HG03175 (cell line): ENCODE results near the gene TLR9.
A peak's percentile ranks its signal among the peaks of the same experiment; 100 is the strongest.
"Not testable (repeated sequence)": the region's sequence is repeated elsewhere in the genome, so short reads cannot be mapped to it uniquely, and the experiment has no call there.

Source experiments
- ATAC-seq: cut with Tn5 transposase; IDR thresholded peaks from one replicate; pipeline ENCODE4 v1.9.1; 2021; ENCODE audit warnings: mild to moderate bottlenecking, moderate library complexity; ENCODE audit not compliant: unreplicated experiment

TLR9 gene, protein sequence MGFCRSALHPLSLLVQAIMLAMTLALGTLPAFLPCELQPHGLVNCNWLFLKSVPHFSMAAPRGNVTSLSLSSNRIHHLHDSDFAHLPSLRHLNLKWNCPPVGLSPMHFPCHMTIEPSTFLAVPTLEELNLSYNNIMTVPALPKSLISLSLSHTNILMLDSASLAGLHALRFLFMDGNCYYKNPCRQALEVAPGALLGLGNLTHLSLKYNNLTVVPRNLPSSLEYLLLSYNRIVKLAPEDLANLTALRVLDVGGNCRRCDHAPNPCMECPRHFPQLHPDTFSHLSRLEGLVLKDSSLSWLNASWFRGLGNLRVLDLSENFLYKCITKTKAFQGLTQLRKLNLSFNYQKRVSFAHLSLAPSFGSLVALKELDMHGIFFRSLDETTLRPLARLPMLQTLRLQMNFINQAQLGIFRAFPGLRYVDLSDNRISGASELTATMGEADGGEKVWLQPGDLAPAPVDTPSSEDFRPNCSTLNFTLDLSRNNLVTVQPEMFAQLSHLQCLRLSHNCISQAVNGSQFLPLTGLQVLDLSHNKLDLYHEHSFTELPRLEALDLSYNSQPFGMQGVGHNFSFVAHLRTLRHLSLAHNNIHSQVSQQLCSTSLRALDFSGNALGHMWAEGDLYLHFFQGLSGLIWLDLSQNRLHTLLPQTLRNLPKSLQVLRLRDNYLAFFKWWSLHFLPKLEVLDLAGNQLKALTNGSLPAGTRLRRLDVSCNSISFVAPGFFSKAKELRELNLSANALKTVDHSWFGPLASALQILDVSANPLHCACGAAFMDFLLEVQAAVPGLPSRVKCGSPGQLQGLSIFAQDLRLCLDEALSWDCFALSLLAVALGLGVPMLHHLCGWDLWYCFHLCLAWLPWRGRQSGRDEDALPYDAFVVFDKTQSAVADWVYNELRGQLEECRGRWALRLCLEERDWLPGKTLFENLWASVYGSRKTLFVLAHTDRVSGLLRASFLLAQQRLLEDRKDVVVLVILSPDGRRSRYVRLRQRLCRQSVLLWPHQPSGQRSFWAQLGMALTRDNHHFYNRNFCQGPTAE

DNA sequence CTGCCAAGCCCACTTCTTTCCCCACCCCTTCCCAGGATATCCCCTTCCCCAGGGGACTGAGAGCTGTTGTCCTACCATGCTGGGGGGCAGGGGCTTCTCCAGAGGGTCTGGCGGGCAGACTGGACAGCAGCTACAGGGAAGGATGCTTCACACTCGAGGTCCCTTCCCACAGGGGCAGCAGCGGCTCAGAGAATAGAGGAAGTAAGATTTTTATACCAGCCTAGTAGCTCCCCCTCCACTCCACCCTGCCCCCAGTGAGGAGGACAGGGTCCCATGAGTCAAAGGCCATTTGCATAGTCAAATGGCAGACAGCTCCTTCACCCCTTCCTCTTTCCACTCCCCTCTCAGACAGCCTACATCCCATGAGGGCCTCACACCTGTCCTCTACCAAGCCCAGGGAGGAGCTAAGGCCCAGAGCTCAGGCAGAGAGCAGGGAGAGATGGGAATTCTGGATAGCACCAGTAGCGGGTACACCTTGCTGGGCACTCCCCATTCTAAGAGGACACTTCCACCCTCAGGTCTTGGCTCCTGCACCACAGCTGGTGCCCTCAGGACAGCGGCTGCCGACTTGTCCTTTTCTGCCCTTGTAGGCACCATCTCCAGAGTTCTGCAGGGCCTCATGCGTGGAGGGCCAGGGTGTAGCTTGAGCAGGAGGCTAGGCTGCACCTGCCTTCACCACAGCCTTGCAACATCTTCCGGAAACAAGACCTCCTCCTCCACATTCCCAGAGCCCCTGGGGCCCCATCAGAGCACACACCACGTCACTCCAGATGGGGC lies at the start of gene TLR9:
TLR9 (minus strand) TSS at position 194 of the 777 bp plus-strand sequence; CDS start at position 78, 116 bp downstream.
- ATAC-seq, result peak; percentile 83

DNA sequence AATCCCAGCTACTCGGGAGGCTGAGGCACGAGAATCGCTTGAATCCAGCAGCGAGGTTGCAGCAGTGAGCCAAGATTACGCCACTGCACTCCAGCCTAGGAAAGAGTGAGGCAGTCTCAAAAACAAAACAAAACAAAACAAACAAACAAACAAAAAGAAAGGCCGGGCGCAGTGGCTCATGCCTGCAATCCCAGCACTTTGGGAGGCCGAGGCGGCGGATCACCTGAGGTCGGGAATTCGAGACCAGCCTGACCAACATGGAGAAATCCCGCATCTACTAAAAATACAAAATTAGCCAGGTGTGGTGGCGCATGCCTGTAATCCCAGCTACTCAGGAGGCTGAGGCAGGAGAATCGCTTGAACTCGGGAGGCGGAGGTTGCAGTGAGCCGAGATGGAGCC lies 49.3 kb upstream of the TLR9 start:
- not testable (repeated sequence) for ATAC-seq

DNA sequence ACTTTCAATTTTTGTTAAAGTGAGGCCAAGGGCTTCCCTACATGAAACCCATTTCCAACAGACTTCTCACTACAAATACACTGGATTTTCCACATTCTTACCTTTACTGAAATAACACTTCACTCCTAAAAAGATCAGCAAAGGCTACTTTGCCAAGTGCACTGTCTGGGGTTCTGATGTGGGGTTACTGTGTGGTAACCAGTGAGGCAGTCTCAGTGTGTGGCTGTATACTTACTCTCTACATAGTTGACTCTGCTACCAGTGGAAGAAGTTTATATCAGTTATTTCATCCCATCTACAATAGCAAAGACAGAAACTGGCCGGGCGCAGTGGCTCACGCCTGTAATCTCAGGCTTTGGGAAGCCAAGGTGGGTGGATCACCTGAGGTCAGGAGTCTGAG lies 47.4 kb upstream of the TLR9 start:
- ATAC-seq, result no peak

DNA sequence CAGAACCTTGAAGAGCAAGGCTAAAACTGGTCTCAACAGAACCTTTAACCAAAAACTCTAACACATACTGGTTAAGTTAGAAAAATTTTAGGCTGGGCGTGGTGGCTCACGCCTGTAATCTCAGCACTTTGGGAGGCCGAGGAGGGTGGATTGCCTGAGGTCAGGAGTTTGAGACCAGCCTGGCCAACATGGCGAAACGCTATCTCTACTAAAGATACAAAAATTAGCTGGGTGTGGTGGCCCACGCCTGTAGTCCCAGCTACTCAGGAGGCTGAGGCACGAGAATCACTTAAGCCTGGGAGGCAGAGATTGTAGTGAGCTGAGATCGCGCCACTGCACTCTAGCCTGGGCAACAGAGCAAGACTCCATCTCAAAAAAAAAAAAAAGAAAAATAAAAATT lies 46.7 kb upstream of the TLR9 start:
- not testable (repeated sequence) for ATAC-seq

DNA sequence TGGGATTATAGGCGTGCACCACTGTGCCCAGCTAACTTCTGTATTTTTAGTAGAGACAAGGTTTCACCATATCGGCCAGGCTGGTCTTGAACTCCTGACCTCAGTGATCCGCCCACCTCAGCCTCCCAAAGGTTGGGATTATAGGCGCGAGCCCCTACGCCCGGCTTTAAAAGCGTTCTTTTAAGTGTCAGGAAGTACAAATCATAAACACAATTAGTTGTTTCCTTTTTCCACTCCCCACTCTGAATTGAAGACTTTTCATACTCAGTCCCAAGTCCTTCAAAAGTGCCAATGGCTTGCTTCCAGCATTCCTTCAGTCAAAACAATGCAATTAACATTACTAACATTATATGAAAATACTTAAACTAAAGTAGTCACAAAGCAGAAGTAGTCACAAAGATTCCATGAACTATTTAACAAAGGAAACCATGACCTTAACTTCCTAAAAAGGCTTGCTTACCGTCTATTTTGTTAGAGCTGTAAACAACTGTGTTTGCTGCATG lies 44.9 kb upstream of the TLR9 start:
- no peak for ATAC-seq

DNA sequence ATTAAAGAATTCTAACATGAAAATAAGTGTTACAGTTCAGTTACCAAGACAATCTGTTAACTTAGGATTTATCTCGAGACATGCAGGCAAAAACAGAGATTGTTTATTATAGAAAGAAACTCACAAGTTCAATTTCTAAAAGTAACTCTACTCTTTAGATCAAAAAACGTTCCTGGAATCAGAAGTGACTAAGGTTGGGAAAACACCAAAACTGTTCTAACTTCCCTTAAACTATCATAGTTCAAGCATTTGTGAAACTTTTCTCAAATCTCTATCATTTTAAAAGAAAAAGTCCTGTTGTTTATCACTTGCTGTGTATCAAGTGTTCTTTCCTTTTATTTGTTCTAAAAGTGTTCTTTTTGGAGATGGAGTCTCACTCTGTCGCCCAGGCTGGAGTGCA lies 44.3 kb upstream of the TLR9 start:
- ATAC-seq, result no peak

DNA sequence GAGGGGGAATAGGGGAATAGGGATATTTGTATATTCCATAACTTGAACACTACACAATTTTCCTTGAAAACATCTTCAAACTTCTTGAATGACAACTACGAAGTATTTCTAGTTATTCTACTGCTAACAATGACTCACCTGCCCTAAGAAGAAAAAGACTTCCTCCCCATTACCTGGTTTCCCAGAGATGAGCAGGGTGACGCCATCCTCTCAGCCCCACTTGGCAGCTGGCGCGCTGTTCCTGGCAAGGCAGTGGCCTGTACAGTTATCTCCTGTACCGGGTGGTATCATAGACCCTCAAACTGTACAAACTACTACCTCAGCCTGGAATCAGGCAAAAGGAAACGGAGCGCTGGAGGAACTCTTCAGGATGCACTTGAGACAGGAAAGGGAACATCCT lies 42.6 kb upstream of the TLR9 start:
- no peak for ATAC-seq

DNA sequence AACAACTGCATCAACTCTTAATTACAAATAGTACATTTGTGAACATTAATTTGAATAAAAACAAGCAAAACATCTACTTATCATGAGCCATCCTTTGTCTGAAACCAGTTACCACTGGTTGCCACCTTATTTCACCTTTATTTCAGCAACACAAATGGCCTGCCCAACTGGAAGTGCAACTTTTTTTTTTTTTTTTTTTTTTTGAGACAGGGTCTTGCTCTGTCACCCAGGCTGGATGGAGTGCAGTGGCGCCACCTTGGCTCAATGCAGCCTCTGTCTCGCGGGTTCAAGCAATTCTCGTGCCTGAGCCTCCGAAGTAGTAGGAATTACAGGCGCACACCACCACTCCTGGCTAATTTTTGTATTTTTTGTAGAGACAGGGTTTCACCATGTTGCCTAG lies 39.9 kb upstream of the TLR9 start:
- no peak for ATAC-seq

DNA sequence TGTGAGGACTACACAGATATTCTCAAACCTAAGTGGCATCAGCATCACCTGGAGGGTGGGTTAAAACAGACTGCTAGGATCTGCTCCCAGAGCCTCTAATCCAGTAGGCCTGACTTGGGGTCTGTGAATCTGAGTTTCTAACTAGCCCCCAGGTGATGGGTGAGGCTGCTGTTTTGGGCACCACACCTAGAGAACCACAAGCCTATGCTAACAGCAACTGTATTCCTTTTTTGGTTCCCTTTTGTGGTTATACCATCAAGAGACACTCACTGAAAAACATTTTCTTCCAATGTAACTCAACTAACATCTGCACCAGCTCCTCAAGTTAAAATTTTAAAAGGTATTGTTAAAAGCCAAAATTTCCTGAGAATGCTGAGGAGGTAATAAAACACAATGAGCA lies 37.0 kb upstream of the TLR9 start:
- no peak for ATAC-seq

DNA sequence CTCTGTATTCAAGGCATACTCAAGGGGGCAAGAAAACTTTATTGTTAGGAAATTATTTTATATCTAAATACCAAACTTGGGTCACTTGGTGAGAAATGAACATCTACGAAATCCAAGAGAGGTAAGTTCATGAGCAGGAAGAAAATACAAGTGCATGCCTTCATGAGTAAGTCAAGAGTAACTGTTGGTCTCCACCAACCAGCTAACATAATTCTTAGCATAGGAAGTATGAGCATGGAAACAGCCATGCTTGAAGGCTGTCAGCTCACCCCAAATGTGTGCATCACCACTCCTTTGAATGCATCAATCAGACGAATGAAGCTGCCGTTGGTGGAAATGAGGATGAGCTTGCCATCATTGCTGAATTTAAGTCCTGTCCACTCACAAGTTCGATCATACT lies 34.0 kb upstream of the TLR9 start:
- no peak for ATAC-seq

DNA sequence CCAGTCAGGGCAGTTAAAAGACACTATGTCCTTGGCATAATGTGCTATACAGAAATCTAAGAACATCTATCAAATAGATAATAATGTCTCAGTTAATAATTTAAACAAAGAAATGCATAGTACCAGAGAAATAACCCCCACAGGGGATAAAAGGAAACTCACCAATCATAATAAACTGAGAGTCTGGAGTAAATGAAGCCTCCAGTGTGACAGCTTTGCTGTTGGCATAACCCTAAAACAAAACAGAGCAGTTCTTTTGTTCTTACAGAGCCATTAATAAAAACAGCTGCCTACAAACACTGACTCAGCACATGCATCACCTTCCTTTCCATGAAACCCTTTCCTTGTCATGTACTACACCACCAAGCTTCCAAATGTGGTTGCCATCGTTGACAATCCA lies 33.6 kb upstream of the TLR9 start:
- ATAC-seq, result no peak

DNA sequence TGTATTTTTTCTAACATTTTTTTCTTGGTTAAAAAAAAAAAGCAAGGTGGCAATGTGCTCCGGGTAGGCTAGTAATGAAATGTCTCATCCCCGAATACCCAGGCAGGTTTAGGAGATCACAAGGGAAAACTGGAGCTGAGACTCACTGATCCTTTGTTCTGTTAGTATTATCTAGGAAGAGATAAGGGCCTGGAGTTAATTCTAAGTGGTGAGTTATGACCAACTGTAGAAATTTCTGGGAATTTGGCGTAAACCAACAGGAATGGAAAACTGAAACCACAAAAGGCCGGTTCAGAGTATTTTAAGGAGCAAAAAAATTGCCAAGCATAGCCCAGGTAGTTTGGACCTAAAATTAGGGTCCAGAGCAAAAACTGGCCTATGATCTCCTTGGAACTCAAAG lies 32.5 kb upstream of the TLR9 start:
- no peak for ATAC-seq

DNA sequence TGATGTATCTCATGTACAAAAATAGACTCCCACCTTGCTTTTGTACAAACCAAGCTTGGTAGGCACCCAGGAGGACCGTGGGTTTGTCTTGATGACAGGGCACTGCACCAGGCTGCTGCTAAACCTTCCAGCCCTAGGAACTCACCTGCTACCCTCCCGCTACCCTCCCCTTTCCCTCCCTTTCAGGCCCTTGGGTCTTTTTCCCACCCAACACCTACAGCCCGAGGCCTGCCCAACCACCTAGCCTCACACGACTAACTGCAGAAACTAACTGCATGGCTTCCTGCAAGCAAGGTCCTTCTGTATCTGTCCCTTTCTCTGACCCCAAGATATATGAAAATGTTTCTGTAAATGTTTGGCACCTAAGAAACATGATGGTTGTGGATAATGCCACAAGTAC lies 31.2 kb upstream of the TLR9 start:
- ATAC-seq, result no peak

DNA sequence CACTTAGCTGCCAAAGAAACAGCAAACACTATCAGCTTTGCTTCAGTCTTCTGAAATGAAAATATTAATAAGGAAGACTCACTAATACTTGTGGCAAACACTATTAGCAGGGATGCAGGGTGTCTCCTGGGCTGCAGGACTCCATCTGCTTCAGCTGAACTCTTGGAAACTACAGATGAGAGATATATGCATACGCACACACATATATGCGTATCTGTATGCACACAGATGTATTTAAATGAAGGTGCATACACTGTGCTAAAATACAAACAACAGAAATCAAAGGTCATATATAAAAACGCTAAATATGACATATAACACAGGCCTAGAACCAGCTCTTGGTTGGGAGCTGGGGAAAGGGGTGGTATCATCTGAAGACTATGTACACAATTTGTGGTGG lies 30.7 kb upstream of the TLR9 start:
- ATAC-seq, result no peak

DNA sequence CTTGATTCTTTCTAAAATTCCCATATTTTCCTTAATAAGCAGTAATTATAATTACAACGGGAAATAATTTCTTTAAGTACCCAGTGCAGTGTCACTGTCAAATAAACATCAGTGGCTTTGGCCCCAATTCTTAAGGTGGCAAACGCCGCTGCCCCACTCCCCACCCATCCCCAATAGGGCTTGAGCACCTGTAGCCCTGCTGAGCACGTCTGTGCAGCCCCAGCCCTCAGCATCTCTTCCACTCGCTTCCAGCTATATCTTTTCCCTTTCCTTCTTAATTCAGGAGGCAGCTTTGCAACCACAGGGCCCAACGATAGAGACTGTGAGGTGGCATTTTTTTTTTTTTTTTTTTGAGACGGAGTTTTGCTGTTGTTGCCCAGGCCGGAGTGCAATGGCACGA lies 29.2 kb upstream of the TLR9 start:
- ATAC-seq, result no peak

DNA sequence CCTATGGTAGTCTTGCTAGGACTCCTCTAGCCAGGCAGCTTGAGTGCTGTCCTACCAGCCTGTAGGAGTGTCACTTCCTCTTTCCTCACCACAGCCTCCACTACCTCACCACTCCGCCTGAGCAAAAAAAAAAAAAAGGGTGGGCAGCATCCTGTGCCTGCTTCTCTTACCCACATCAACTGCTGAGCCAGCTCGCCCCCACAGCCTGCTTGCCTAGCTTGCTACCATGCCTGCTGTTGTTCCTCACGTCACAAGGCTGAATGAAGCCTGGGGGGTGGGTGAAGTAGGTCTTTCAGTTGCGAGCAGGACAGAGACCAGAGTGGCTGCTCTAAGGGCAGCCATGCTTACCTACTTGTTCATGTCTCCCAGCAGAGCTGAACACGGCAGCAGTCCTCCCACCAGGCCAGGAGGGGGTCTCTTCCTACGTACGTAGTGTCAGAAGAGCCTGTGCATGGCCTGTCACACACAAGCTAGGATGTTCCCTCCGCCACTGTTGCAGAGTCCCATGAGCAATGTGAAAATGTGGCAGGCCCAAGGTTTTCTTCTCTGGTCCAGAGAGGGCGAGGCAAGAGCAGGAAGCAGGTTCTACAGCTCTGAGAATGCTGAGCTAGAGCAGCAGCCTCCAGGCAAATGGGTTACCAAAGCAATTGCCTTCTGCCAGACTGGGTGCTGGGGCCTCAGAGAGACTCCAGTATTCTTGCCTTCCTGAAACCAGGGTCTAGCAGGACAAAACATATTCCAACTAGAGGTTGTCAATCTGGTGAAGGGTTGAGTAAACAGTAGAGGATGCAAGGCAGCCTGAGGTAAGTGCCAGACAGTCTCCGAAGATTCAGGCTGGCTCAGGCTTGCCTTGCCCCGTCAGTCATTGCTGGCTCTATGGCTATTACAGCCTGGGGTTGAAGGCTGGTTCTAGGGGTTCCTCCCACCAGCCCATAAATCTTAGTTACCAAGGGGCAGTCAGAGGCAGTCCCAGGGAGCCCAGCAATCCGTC lies 28.2 kb upstream of the TLR9 start:
- peak; percentile 95 for ATAC-seq

DNA sequence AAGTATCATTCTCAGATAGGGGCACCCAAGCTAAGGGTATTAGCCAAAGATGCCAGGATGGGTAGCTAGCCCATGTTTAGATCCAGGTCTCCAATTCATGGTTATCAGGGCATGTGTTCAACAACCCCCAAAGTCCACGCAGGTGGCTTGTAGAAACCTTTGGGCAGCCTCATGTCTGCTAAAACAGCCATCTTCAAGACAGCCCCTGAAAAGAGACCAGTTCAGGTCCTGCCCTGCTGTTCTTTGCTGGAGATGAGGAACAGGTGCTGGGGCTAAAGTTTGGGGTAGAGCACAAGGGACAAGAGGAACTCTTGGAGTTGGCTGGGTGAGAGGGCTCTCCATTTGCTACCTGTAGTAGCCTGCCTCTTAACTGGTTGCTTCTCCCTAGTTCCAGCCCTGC lies 24.7 kb upstream of the TLR9 start:
- ATAC-seq, result no peak

DNA sequence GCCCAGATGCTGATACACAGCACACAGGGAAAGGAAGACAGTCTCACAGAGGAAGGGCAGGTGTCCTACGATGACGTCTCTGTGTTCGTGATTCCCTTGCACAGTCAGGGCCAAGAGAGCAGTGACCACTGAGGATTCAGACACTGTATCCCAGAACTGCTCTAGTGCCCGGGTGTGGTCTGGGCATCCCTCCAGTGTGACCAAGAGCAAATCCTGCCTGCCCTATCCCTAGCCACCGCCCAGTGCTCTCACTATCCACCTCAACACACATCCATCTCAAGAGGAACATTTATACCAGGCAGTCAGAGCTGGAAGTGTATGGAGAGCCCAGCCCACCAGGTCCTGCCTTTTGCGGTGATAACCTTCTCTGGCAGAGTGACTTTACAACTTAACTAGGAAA lies 24.2 kb upstream of the TLR9 start:
- no peak for ATAC-seq

DNA sequence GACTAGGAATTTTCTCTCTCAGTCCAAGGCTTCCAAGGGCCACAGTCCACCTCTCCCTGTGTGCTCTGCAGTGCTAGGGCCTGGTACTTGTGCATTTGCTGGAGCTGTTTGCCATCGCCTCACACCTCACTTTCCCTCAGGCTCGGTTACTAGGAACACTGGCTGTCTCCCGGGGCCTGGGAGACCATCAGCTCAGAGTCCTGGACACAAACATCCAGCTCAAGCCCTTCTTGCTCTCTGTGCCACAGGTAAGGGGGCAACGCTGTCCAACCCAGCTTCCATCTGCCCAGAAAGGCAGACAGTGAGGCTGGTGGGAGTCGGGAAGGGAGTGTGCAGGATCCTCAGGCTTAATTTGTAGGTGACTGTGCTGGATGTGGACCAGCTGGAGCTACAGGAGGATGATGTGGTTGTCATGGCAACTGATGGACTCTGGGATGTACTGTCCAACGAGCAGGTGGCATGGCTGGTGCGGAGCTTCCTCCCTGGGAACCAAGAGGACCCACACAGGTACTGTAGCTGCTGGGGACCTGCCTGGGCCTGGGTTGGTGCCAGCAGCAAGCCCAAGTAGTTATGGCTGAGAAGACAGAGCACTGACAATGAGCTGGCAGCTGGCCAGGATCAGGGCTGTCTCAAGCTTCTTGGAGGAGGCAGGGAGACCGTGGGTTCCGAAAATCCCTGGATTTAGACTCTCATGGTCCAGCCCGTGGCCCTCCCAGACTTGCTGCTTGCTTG lies 23.5 kb upstream of the TLR9 start:
- no peak for ATAC-seq
